ENCODE measurements around the gene IFNAR1.

DNA sequence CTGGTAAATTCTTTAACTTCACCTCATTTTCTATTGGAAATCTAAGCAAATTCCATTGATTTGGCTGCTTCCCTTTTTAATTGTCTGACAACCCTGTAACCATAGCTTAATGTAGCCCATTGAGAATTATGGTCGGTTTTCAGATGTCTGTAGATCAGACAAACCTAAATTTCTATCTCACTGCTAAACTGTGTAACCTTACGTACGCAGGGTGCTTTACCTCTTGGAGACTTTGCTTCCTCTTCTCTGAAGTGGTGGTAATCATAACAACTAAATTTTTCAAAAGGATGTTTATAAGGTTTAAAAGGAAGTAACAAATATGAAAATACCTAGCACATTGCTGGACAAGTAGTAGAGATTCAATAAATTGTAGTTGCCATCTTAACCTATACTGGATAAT, 25.9 kb downstream of the IFNAR1 start:
- no peak for TF ChIP-seq MAFK (IDR thresholded peaks at IDR 0.05; ENCODE audit: partially characterized antibody)
- TF ChIP-seq EP300 (IDR thresholded peaks at IDR 0.05), result no peak
- TF ChIP-seq POLR2A (IDR thresholded peaks at IDR 0.05; ENCODE audit: low read length), result no peak
- TF ChIP-seq, protein P1, sequence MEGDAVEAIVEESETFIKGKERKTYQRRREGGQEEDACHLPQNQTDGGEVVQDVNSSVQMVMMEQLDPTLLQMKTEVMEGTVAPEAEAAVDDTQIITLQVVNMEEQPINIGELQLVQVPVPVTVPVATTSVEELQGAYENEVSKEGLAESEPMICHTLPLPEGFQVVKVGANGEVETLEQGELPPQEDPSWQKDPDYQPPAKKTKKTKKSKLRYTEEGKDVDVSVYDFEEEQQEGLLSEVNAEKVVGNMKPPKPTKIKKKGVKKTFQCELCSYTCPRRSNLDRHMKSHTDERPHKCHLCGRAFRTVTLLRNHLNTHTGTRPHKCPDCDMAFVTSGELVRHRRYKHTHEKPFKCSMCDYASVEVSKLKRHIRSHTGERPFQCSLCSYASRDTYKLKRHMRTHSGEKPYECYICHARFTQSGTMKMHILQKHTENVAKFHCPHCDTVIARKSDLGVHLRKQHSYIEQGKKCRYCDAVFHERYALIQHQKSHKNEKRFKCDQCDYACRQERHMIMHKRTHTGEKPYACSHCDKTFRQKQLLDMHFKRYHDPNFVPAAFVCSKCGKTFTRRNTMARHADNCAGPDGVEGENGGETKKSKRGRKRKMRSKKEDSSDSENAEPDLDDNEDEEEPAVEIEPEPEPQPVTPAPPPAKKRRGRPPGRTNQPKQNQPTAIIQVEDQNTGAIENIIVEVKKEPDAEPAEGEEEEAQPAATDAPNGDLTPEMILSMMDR (IDR thresholded peaks at IDR 0.05), result no peak
- TF ChIP-seq, protein P2, sequence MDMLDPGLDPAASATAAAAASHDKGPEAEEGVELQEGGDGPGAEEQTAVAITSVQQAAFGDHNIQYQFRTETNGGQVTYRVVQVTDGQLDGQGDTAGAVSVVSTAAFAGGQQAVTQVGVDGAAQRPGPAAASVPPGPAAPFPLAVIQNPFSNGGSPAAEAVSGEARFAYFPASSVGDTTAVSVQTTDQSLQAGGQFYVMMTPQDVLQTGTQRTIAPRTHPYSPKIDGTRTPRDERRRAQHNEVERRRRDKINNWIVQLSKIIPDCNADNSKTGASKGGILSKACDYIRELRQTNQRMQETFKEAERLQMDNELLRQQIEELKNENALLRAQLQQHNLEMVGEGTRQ (IDR thresholded peaks at IDR 0.05), result no peak
- no peak for TF ChIP-seq ZFP36 (IDR thresholded peaks at IDR 0.05; ENCODE audit: borderline replicate concordance, partially characterized antibody)
- no peak for TF ChIP-seq ZC3H11A (IDR thresholded peaks at IDR 0.05)
- TF ChIP-seq, protein P3, sequence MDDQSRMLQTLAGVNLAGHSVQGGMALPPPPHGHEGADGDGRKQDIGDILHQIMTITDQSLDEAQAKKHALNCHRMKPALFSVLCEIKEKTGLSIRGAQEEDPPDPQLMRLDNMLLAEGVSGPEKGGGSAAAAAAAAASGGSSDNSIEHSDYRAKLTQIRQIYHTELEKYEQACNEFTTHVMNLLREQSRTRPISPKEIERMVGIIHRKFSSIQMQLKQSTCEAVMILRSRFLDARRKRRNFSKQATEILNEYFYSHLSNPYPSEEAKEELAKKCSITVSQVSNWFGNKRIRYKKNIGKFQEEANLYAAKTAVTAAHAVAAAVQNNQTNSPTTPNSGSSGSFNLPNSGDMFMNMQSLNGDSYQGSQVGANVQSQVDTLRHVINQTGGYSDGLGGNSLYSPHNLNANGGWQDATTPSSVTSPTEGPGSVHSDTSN (IDR thresholded peaks at IDR 0.05), result no peak
- TF ChIP-seq, protein P4, sequence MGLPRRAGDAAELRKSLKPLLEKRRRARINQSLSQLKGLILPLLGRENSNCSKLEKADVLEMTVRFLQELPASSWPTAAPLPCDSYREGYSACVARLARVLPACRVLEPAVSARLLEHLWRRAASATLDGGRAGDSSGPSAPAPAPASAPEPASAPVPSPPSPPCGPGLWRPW (IDR thresholded peaks at IDR 0.05), result no peak
- TF ChIP-seq ZNF302 (CRISPR knock-in tag; IDR thresholded peaks at IDR 0.05), result no peak
- no peak for TF ChIP-seq KDM1A (IDR thresholded peaks at IDR 0.05; ENCODE audit: low read depth)
- TF ChIP-seq CHD4 (IDR thresholded peaks at IDR 0.05; ENCODE audit: borderline replicate concordance), result no peak
